Peyer's patch (tissue), 4 donors: Measurements from ENCODE around the gene AIPL1. TPM values are rescaled to one million over a fixed set of nuclear protein-coding genes. Genes with fewer than 3 reads are reported as not detected.
"Not testable (repeated sequence)": the region's sequence is repeated elsewhere in the genome, so short reads cannot be mapped to it uniquely, and the experiment has no call there.

ENCODE experiments used
- DNase-seq, 3 donors: peaks; one replicate each; pipeline ENCODE4 v3.0.0-alpha.2; 2017 to 2019
- H3K27ac ChIP-seq, 4 donors: fragments of 200-600 bp; sonication (generic); one replicate each; pipeline ENCODE4 v1.5.1; 2016 to 2019
- H3K27me3 ChIP-seq, 2 donors: fragments of 200-600 bp; sonication (generic); one replicate each; pipeline ENCODE4 v1.5.1; 2019
- H3K36me3 ChIP-seq, 3 donors: fragments of 200-600 bp; sonication (generic); one replicate each; pipeline ENCODE4 v1.5.1; 2016 to 2019
- H3K4me1 ChIP-seq, 4 donors: fragments of 200-600 bp; sonication (generic); one replicate each; pipeline ENCODE4 v1.5.1; 2016 to 2019
- H3K4me3 ChIP-seq, 4 donors: fragments of 200-600 bp; sonication (generic); 1 replicate in 3 of 4; 2 replicates in 1 of 4; pipeline ENCODE4 v1.5.1; 2016 to 2019; ENCODE audit warnings: mild to moderate bottlenecking in 1 of 4
- H3K9me3 ChIP-seq, 4 donors: fragments of 200-600 bp; sonication (generic); one replicate each; pipeline ENCODE4 v1.5.1; 2016 to 2019; ENCODE audit warnings: mild to moderate bottlenecking in 1 of 4
- POLR2A ChIP-seq, 2 donors: fragments of 450-650 bp; IDR thresholded peaks; one replicate each; pipeline ENCODE4 v1.5.1; 2017; ENCODE audit warnings: antibody characterized with exemption in 2 of 2, mild to moderate bottlenecking in 2 of 2, moderate library complexity in 2 of 2
- total RNA-seq, 4 donors: library from RNA; depleted of rRNA; stranded (reverse); fragments of >200 nt; gene quantifications; one replicate each; pipeline ENCODE4 v1.1.0, GENCODE V29; 2016
- TF ChIP-seq, protein P1 (sequence below), 6 experiments: fragments of 450-650 bp in 4 of 6; fragments of 200-600 bp in 2 of 6; sonication (generic) in 1 of 6; IDR thresholded peaks; one replicate each; pipeline ENCODE4 v1.5.1; 2017 to 2019; ENCODE audit warnings: antibody characterized with exemption in 6 of 6, mild to moderate bottlenecking in 3 of 6, moderate library complexity in 1 of 6

AIPL1 gene, protein sequence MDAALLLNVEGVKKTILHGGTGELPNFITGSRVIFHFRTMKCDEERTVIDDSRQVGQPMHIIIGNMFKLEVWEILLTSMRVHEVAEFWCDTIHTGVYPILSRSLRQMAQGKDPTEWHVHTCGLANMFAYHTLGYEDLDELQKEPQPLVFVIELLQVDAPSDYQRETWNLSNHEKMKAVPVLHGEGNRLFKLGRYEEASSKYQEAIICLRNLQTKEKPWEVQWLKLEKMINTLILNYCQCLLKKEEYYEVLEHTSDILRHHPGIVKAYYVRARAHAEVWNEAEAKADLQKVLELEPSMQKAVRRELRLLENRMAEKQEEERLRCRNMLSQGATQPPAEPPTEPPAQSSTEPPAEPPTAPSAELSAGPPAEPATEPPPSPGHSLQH
- total RNA-seq, result not detected

DNA sequence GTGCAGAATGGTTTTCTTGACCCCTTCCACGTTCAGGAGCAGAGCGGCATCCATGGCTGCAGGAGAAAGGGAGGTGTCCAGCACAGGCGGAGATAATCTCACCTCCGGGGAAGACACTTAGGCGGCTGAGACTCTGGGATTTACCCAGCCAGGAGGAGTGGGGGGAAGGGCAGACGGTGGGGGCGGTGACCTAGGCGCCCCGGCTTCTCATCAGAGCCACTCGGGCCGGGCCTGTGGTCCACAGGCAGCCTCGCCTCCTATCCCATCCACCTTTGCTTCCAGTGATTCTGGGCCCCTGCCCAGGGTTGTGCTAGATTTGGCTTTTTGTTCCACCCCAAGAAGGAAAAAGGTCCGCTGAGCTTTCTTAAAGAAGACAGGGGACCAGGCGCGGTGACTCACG lies at the start of gene AIPL1:
Gene AIPL1, minus strand, starts transcription at position 71 of the 400 bp plus-strand sequence. Its CDS starts 17 bp downstream, at position 54.
- TF ChIP-seq POLR2A (IDR thresholded peaks at IDR 0.05), result no peak
- TF ChIP-seq, protein P1, sequence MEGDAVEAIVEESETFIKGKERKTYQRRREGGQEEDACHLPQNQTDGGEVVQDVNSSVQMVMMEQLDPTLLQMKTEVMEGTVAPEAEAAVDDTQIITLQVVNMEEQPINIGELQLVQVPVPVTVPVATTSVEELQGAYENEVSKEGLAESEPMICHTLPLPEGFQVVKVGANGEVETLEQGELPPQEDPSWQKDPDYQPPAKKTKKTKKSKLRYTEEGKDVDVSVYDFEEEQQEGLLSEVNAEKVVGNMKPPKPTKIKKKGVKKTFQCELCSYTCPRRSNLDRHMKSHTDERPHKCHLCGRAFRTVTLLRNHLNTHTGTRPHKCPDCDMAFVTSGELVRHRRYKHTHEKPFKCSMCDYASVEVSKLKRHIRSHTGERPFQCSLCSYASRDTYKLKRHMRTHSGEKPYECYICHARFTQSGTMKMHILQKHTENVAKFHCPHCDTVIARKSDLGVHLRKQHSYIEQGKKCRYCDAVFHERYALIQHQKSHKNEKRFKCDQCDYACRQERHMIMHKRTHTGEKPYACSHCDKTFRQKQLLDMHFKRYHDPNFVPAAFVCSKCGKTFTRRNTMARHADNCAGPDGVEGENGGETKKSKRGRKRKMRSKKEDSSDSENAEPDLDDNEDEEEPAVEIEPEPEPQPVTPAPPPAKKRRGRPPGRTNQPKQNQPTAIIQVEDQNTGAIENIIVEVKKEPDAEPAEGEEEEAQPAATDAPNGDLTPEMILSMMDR (IDR thresholded peaks at IDR 0.05), result no peak

DNA sequence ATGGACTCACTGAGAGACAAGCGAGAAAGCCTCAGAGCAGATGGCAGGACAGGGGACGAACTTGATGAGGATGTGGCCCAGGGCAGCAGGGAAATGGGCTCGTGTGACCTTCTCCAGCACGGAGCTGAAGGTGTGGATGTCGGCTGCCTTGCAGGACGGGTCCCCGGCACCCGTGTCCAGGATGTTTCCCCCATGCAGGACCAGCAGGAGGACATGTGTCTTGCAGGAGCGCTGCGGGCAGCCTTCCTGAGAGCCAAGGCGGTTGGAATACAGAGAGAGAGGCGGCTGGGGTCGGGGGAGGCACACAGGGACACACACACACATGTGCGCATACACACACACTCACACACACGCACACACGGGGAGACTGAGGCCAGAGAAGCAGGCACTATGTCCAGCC lies 48.6 kb upstream of the AIPL1 start:
- H3K9me3 ChIP-seq, result no peaks in the 10 kb centered on the region
- no peaks in the 10 kb centered on the region for H3K4me1 ChIP-seq
- DNase-seq, result no peak
- H3K4me3 ChIP-seq, result no peak overlapping the region
- no peaks in the 10 kb centered on the region for H3K36me3 ChIP-seq
- no peak for TF ChIP-seq POLR2A (IDR thresholded peaks at IDR 0.05)
- TF ChIP-seq, protein P1 (IDR thresholded peaks at IDR 0.05), result no peak
- no peaks in the 10 kb centered on the region for H3K27me3 ChIP-seq
- no peak overlapping the region for H3K27ac ChIP-seq

More for the DNA sequence above, at the start of gene AIPL1:
- no peaks in the 10 kb centered on the region for H3K4me1 ChIP-seq
- H3K27ac ChIP-seq, result no peak within 1 kb of the TSS
- H3K36me3 ChIP-seq, result no peaks in the 10 kb centered on the region
- peaks cover 0 to 6% (median 0%) of the 10 kb centered on the region in 4 donors for H3K9me3 ChIP-seq
- H3K27me3 ChIP-seq, result no peaks in the 10 kb centered on the region
- no peak within 1 kb of the TSS for H3K4me3 ChIP-seq
- DNase-seq, result no peak

DNA sequence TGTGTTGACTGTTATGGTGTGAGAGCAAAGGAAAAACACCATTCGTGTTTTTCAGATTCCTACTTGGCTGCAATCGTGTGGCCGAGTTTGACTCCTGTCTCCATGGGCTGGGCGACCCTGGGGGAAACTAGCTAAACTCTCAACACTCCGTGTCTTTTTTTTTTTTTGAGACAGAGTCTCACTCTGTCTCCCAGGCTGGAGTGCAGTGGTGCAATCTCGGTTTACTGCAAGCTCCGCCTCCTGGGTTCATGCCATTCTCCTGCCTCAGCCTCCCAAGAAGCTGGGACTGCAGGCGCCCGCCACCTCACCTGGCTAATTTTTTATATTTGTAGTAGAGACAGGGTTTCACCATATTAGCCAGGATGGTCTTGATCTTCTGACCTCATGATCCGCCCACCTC lies 47.9 kb upstream of the AIPL1 start:
- H3K27me3 ChIP-seq, H3K36me3 ChIP-seq, DNase-seq, H3K4me1 ChIP-seq, H3K27ac ChIP-seq, H3K9me3 ChIP-seq, H3K4me3 ChIP-seq: not testable (repeated sequence)

DNA sequence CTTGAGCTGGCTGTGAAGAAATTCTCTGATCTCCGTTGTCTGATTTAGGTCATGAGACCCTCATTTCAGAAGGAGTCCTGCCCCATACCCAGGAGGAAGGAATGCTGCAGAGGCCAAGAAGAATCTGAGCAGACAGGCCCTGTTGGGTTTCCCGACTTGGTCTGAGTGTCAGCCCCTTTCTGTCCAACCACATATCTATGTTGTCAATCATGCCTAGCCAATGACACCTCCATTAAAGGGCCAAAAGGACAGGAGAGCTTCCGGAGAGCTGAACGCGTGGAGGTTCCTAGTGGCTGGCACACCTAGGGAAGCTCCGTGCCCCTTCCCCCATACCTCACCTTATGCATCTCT lies 47.2 kb upstream of the AIPL1 start:
- no peaks in the 10 kb centered on the region for H3K36me3 ChIP-seq
- H3K4me3 ChIP-seq, result no peak overlapping the region
- no peak for TF ChIP-seq POLR2A (IDR thresholded peaks at IDR 0.05)
- no peaks in the 10 kb centered on the region for H3K9me3 ChIP-seq
- H3K27me3 ChIP-seq, result no peaks in the 10 kb centered on the region
- H3K4me1 ChIP-seq, result no peaks in the 10 kb centered on the region
- H3K27ac ChIP-seq, result no peak overlapping the region
- DNase-seq, result no peak

DNA sequence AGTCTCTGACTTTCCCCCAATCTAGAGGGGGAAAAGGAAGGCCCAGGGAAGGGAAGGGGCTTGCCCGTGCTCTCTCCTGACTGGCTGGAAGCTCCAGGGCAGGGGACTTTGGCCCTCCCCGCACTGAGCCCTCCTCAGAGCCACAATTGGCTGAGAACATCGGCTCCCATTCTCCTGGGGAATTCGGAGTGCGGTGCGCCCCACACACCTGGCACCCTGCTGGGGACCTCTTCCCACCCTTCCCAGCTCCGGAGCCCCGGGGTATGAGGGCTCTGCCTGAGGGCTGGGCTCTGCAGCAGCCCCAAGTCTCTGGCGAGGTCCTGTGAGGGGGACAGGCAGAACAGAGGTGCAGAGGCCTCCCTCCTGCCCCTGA lies 45.4 kb upstream of the AIPL1 start:
- TF ChIP-seq, protein P1 (IDR thresholded peaks at IDR 0.05), result no peak
- no peak for TF ChIP-seq POLR2A (IDR thresholded peaks at IDR 0.05)
- Histone ChIP-seq H3K4me1 (no peaks in the 10 kb centered on the region), H3K4me3 (no peak overlapping the region), H3K36me3 (no peaks in the 10 kb centered on the region), H3K27me3 (no peaks in the 10 kb centered on the region), H3K27ac (no peak overlapping the region), H3K9me3 (no peaks in the 10 kb centered on the region)
- no peak for DNase-seq

DNA sequence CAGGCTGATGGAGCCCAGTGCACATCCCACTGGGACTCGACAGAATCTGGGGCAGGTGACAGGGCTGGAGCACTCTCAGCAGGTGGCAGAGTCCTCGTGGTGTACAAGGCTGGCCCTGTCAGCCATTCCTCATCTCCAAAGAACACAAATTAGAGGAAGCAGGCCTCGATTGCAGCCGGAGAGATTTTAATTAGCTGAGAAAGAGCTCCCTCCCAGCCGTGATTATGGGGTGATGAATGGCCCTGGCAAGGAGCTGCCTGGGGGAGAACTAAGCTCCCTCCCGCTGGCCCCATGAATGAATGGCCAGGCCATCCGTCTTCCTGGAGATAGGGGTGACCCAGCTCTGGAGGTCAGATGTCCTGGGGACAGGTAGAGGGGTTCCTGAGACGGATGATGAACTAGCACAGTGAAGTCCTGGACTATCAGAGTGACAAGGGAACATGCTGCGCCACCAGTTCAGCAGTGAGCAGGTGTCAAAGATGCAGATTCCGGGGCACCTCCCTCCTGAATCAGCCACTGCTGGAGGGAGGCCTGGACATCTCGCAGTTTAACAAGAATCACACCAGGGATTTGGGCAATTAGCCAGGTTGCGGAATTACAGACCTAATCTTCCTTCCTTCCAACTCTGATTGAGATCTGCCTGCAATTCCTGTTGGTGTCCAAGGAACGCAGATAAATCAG lies 44.8 kb upstream of the AIPL1 start:
- Histone ChIP-seq H3K4me1 (no peaks in the 10 kb centered on the region), H3K9me3 (no peaks in the 10 kb centered on the region), H3K27ac (no peak overlapping the region), H3K4me3 (no peak overlapping the region), H3K36me3 (no peaks in the 10 kb centered on the region), H3K27me3 (no peaks in the 10 kb centered on the region)
- TF ChIP-seq POLR2A (IDR thresholded peaks at IDR 0.05), result no peak
- TF ChIP-seq, protein P1 (IDR thresholded peaks at IDR 0.05), result no peak
- DNase-seq, result no peak
